HG03565 (cell line): ENCODE data around the gene PHLDB3.
"Not testable (repeated sequence)": the region's sequence is repeated elsewhere in the genome, so short reads cannot be mapped to it uniquely, and the experiment has no call there.

ENCODE experiments used
- ATAC-seq: cut with Tn5 transposase; IDR thresholded peaks from one replicate; pipeline ENCODE4 v1.9.1; 2021; ENCODE audit warnings: mild to moderate bottlenecking, moderate library complexity; ENCODE audit not compliant: unreplicated experiment

PHLDB3 gene

GRCh38 chr19:43446746-43447489, 57.6 kb downstream of the PHLDB3 start:
- ATAC-seq, result no peak

- no peak for ATAC-seq
Measured at GRCh38 chr19:43445426-43445825, 59.1 kb downstream of the PHLDB3 start.

- ATAC-seq, result no peak
Measured at GRCh38 chr19:43444531-43445287, 59.8 kb downstream of the PHLDB3 start.

GRCh38 chr19:43444091-43444490, 60.5 kb downstream of the PHLDB3 start:
- ATAC-seq, result not testable (repeated sequence)

GRCh38 chr19:43441716-43442115, 62.8 kb downstream of the PHLDB3 start:
- ATAC-seq, result no peak

- ATAC-seq, result no peak
Measured at GRCh38 chr19:43439709-43440063, 64.9 kb downstream of the PHLDB3 start.

- ATAC-seq, result no peak
Measured at GRCh38 chr19:43439032-43439708, 65.4 kb downstream of the PHLDB3 start.

- no peak for ATAC-seq
Measured at GRCh38 chr19:43438291-43439031, 66.1 kb downstream of the PHLDB3 start.

- ATAC-seq, result no peak
Measured at GRCh38 chr19:43437712-43438111, 66.8 kb downstream of the PHLDB3 start.

- ATAC-seq, result not testable (repeated sequence)
Measured at GRCh38 chr19:43437284-43437683, 67.3 kb downstream of the PHLDB3 start.

GRCh38 chr19:43435775-43436174, 68.8 kb downstream of the PHLDB3 start:
- ATAC-seq, result no peak

- no peak for ATAC-seq
Measured at GRCh38 chr19:43433689-43434088, 70.9 kb downstream of the PHLDB3 start.

GRCh38 chr19:43433358-43433673, 71.2 kb downstream of the PHLDB3 start:
- no peak for ATAC-seq

- no peak for ATAC-seq
Measured at GRCh38 chr19:43430976-43431375, 73.6 kb downstream of the PHLDB3 start.

- no peak for ATAC-seq
Measured at GRCh38 chr19:43430142-43430710, 74.3 kb downstream of the PHLDB3 start.

GRCh38 chr19:43429395-43429794, 75.2 kb downstream of the PHLDB3 start:
- ATAC-seq, result no peak

- ATAC-seq, result no peak
Measured at GRCh38 chr19:43425567-43426392, 78.8 kb downstream of the PHLDB3 start.
